Measurements from ENCODE around the gene LASP1.

DNA sequence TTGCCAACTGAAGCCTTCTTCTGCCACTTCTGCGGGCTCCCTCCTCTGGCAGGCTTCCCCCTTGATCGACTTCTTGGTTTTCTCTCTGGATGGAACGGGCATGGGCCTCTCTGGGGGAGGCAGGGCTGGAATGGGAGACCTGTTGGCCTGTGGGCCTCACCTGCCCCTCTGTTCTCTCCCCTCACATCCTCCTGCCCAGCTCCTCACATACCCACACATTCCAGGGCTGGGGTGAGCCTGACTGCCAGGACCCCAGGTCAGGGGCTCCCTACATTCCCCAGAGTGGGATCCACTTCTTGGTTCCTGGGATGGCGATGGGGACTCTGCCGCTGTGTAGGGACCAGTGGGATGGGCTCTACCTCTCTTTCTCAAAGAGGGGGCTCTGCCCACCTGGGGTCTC is 49.1 kb downstream of the LASP1 start:
- TF ChIP-seq GATA2 (IDR thresholded peaks at IDR 0.05; ENCODE audit: low read depth, low read length) (no peak), GATA3 (IDR thresholded peaks at IDR 0.05; ENCODE audit: low read depth, low read length) (no peak)
